GM06990 (cell line): ENCODE results near the gene STK24.

Experiments
- DNase-seq: peaks from one replicate; pipeline ENCODE4 v3.0.0-alpha.2; 2011; ENCODE audit not compliant: insufficient read length; ENCODE audit errors: extremely low read depth
- H3K27me3 ChIP-seq: replicated peaks from 2 replicates; pipeline ENCODE4 v1.6.0; 2011; ENCODE audit warnings: low read length; ENCODE audit not compliant: control insufficient read depth, insufficient read depth
- H3K36me3 ChIP-seq: 2 replicates; pipeline ENCODE4 v1.5.1; 2011; ENCODE audit warnings: low read length; ENCODE audit not compliant: control insufficient read depth, insufficient read depth
- H3K4me3 ChIP-seq: replicated peaks from 2 replicates; pipeline ENCODE4 v1.5.1; 2011; ENCODE audit warnings: low read depth, mild to moderate bottlenecking, control low read depth, low read length
- CTCF ChIP-seq: IDR thresholded peaks from 2 replicates; pipeline ENCODE4 v1.5.1; 2011; ENCODE audit warnings: low read length, control low read depth, mild to moderate bottlenecking, inconsistent platforms; ENCODE audit not compliant: insufficient read depth, poor library complexity, severe bottlenecking

Gene STK24

GRCh38 chr13:98489446-98490194 is 87.3 kb downstream of the STK24 start:
- Histone ChIP-seq H3K36me3 (peaks cover 6% of the 10 kb centered on the region), H3K27me3 (no peaks in the 10 kb centered on the region), H3K4me3 (no peak overlapping the region)
- TF ChIP-seq CTCF = no peak
- no peak for DNase-seq

- no peak for TF ChIP-seq CTCF
- Histone ChIP-seq H3K27me3 (no peaks in the 10 kb centered on the region), H3K4me3 (no peak overlapping the region), H3K36me3 (peaks cover 6% of the 10 kb centered on the region)
- no peak for DNase-seq
Measured at GRCh38 chr13:98488736-98489135, 88.2 kb downstream of the STK24 start.

GRCh38 chr13:98487522-98487921 is 89.4 kb downstream of the STK24 start:
- H3K36me3 ChIP-seq = peaks cover 6% of the 10 kb centered on the region
- H3K4me3 ChIP-seq = no peak overlapping the region
- no peak for DNase-seq
- TF ChIP-seq CTCF = no peak
- no peaks in the 10 kb centered on the region for H3K27me3 ChIP-seq

GRCh38 chr13:98487016-98487415 is 89.9 kb downstream of the STK24 start:
- no peak for DNase-seq
- H3K4me3 ChIP-seq = no peak overlapping the region
- H3K36me3 ChIP-seq = peaks cover 6% of the 10 kb centered on the region
- no peaks in the 10 kb centered on the region for H3K27me3 ChIP-seq
- TF ChIP-seq CTCF = no peak

- H3K27me3 ChIP-seq = no peaks in the 10 kb centered on the region
- peaks cover 6% of the 10 kb centered on the region for H3K36me3 ChIP-seq
- TF ChIP-seq CTCF = no peak
- H3K4me3 ChIP-seq = no peak overlapping the region
- DNase-seq = no peak
Measured at GRCh38 chr13:98486412-98486811, 90.5 kb downstream of the STK24 start.

- Histone ChIP-seq H3K36me3 (peaks cover 3% of the 10 kb centered on the region), H3K27me3 (no peaks in the 10 kb centered on the region), H3K4me3 (no peak overlapping the region)
- TF ChIP-seq CTCF = no peak
- no peak for DNase-seq
Measured at GRCh38 chr13:98485561-98485960, 91.3 kb downstream of the STK24 start.
